Peyer's patch (tissue), 4 donors: ENCODE results near the gene ARHGEF3. TPM values are rescaled to one million over a fixed set of nuclear protein-coding genes. Genes with fewer than 3 reads are reported as not detected.

Experiments used
- DNase-seq, 3 donors: peaks; one replicate each; pipeline ENCODE4 v3.0.0-alpha.2; 2017 to 2019
- H3K27ac ChIP-seq, 4 donors: fragments of 200-600 bp; sonication (generic); one replicate each; pipeline ENCODE4 v1.5.1; 2016 to 2019
- H3K27me3 ChIP-seq, 2 donors: fragments of 200-600 bp; sonication (generic); one replicate each; pipeline ENCODE4 v1.5.1; 2019
- H3K36me3 ChIP-seq, 3 donors: fragments of 200-600 bp; sonication (generic); one replicate each; pipeline ENCODE4 v1.5.1; 2016 to 2019
- H3K4me1 ChIP-seq, 4 donors: fragments of 200-600 bp; sonication (generic); one replicate each; pipeline ENCODE4 v1.5.1; 2016 to 2019
- H3K4me3 ChIP-seq, 4 donors: fragments of 200-600 bp; sonication (generic); 1 replicate in 3 of 4; 2 replicates in 1 of 4; pipeline ENCODE4 v1.5.1; 2016 to 2019; ENCODE audit warnings: mild to moderate bottlenecking in 1 of 4
- H3K9me3 ChIP-seq, 4 donors: fragments of 200-600 bp; sonication (generic); one replicate each; pipeline ENCODE4 v1.5.1; 2016 to 2019; ENCODE audit warnings: mild to moderate bottlenecking in 1 of 4
- POLR2A ChIP-seq, 2 donors: fragments of 450-650 bp; IDR thresholded peaks; one replicate each; pipeline ENCODE4 v1.5.1; 2017; ENCODE audit warnings: antibody characterized with exemption in 2 of 2, mild to moderate bottlenecking in 2 of 2, moderate library complexity in 2 of 2
- total RNA-seq, 4 donors: library from RNA; depleted of rRNA; stranded (reverse); fragments of >200 nt; gene quantifications; one replicate each; pipeline ENCODE4 v1.1.0, GENCODE V29; 2016
- TF ChIP-seq, protein P1 (sequence below), 6 experiments: fragments of 450-650 bp in 4 of 6; fragments of 200-600 bp in 2 of 6; sonication (generic) in 1 of 6; IDR thresholded peaks; one replicate each; pipeline ENCODE4 v1.5.1; 2017 to 2019; ENCODE audit warnings: antibody characterized with exemption in 6 of 6, mild to moderate bottlenecking in 3 of 6, moderate library complexity in 1 of 6

Gene ARHGEF3
- total RNA-seq, 4 donors from 2014 or later: 4.5 to 40.4 (median 6.2) TPM

DNA sequence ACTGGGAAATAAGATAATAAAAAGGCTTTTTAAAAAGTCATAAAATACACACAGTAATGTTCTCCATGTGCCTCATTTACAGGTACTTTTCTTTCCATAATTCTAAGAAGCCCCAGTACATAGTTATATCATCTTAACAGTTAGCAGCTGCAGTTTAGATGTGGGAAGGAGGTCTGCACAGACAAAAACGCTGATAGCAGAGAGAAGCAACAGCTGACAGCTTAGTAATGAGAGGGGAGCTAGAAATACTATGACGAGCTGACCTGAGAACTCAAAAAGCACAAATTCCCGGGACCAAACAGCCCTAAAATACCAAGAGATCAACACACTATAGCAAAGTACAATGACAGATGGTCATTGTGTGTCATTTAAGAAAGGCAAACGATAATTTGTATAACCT is 36.7 kb upstream of the ARHGEF3 start:
- Histone ChIP-seq H3K27ac (no peak overlapping the region), H3K4me1 (no peaks in the 10 kb centered on the region), H3K27me3 (no peaks in the 10 kb centered on the region), H3K4me3 (no peak overlapping the region), H3K9me3 (no peaks in the 10 kb centered on the region), H3K36me3 (no peaks in the 10 kb centered on the region)
- DNase-seq: no peak
- no peak for TF ChIP-seq POLR2A (IDR thresholded peaks at IDR 0.05)
- TF ChIP-seq, protein P1, sequence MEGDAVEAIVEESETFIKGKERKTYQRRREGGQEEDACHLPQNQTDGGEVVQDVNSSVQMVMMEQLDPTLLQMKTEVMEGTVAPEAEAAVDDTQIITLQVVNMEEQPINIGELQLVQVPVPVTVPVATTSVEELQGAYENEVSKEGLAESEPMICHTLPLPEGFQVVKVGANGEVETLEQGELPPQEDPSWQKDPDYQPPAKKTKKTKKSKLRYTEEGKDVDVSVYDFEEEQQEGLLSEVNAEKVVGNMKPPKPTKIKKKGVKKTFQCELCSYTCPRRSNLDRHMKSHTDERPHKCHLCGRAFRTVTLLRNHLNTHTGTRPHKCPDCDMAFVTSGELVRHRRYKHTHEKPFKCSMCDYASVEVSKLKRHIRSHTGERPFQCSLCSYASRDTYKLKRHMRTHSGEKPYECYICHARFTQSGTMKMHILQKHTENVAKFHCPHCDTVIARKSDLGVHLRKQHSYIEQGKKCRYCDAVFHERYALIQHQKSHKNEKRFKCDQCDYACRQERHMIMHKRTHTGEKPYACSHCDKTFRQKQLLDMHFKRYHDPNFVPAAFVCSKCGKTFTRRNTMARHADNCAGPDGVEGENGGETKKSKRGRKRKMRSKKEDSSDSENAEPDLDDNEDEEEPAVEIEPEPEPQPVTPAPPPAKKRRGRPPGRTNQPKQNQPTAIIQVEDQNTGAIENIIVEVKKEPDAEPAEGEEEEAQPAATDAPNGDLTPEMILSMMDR (IDR thresholded peaks at IDR 0.05): no peak

DNA sequence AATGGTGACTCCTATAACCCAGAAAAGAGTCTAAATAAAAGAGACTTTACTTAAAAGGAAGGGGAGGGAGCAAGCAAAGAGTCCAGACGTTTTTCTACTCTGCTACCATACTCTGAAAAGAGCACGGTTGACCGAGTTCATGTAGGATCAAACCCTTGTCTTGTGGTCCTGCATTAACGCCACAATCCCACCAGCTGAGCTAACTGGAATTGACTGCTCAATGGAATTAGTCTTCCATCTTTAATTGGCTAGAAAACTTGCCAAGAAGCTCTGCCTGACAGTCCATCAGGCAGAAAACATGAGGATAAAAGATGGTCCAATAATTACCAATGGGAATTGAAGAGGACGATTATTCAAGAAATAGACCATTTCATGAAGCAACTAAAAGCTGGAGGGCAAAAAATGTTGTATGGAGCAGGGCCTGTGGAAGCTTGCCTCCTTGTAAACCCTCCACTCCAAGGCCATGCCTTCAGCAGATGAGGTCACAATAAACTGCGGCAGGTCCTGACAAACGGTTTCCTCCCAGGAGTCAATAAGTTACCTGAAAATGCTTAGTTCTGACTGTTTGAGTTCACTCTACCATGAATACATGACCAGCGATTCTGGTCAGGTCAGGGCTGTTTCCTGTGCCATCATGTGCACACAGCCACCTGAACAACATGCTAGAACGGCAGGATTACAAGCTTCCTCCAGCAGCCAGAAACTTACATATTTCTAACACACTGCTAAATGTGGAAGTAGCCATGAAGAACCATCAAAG is 35.6 kb upstream of the ARHGEF3 start:
- H3K27me3 ChIP-seq: no peaks in the 10 kb centered on the region
- no peak overlapping the region for H3K27ac ChIP-seq
- H3K4me1 ChIP-seq: no peaks in the 10 kb centered on the region
- H3K36me3 ChIP-seq: no peaks in the 10 kb centered on the region
- H3K9me3 ChIP-seq: no peaks in the 10 kb centered on the region
- no peak overlapping the region for H3K4me3 ChIP-seq
- TF ChIP-seq, protein P1 (IDR thresholded peaks at IDR 0.05): no peak
- TF ChIP-seq POLR2A (IDR thresholded peaks at IDR 0.05): no peak
- DNase-seq: no peak

DNA sequence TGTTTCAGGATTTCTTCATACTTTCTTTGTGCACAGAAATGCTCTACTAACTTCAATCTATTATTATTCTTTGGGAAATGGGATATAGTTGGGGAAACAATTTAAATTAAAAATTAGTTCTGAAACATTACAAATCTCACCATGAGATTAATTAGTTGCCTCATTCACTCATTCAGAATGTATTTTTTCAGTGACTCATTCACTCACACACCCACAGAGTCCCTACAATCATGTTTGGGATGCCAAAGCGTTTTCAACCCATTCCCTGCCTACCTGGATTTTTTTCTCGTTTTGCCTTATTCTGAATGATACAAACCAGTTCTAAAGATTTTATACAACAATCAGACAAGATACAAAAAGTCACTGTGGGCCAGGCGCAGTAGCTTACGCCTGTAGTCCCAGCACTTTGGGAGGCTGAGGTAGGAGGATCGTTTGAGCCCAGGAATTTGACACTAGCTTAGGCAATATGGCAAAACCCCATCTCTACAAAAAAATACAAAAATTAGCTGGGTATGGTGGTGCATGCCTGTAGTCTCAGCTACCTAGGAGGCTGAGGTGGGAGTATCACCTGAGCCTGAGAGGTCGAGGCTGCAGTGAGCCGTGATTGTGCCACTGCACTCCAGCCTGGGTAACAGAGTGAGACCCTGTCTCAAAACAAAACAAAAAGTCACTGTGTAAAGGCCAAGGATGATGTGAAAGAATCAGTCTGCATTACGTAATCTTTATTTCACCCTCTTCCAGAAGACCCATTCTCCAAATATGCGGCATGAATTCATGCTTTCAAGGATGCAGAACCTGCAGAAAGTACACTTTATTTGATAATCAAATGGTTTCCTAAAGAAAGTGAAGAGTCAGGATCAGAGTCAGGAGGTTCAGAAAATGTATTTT is 34.8 kb upstream of the ARHGEF3 start:
- no peak overlapping the region for H3K27ac ChIP-seq
- no peaks in the 10 kb centered on the region for H3K9me3 ChIP-seq
- no peaks in the 10 kb centered on the region for H3K4me1 ChIP-seq
- no peaks in the 10 kb centered on the region for H3K36me3 ChIP-seq
- no peak for TF ChIP-seq POLR2A (IDR thresholded peaks at IDR 0.05)
- TF ChIP-seq, protein P1 (IDR thresholded peaks at IDR 0.05): no peak
- H3K27me3 ChIP-seq: no peaks in the 10 kb centered on the region
- H3K4me3 ChIP-seq: no peak overlapping the region
- DNase-seq: no peak

DNA sequence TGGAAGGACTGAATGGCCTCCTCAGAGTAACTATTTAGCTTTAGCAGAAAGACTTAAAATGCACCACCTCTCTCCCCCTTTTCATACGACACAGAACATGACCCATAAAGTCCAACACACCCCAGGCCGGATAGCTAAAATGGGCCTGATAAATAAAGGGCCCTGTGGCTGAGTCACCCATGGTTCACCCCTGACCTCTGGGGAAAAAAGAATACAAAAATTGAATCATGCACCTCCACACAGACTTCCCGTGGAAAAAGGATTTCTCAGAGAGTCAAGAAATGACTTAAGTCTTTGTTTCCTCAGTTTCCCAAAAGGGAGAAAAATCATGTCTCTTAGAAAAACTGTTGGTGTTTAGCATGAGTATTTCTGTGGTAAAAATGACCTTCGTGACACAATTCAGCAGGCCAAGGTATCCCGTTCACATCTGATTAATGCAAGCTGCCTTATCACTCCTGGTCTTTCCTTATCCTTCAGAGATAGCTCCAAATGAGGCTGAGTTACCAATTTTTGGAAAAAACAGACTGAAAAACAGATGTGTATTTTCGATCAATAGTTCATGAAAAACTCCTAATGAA is 34.0 kb upstream of the ARHGEF3 start:
- no peak overlapping the region for H3K27ac ChIP-seq
- TF ChIP-seq POLR2A (IDR thresholded peaks at IDR 0.05): no peak
- TF ChIP-seq, protein P1 (IDR thresholded peaks at IDR 0.05): no peak
- no peak for DNase-seq
- no peaks in the 10 kb centered on the region for H3K27me3 ChIP-seq
- H3K4me1 ChIP-seq: no peaks in the 10 kb centered on the region
- H3K36me3 ChIP-seq: no peaks in the 10 kb centered on the region
- H3K9me3 ChIP-seq: no peaks in the 10 kb centered on the region
- H3K4me3 ChIP-seq: no peak overlapping the region

DNA sequence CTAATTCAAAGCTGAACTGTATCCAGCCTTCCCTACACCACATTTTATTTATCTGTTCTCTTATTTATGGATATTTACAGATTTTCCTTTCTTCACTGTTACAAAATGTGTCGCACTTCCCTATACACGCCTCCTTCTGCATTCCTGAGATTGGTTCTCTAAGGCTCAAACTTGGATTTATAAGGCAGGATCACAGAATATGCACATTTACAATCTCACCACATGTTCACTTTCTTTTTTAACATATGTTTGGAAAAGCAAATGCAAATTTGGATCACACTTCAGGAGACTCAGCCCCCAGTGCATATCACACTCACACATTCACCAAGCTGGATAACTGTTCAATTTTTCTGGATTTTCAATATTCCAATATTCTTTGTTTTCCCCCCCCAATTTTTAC is 31.8 kb upstream of the ARHGEF3 start:
- no peaks in the 10 kb centered on the region for H3K36me3 ChIP-seq
- H3K4me3 ChIP-seq: no peak overlapping the region
- H3K9me3 ChIP-seq: no peaks in the 10 kb centered on the region
- no peaks in the 10 kb centered on the region for H3K4me1 ChIP-seq
- TF ChIP-seq, protein P1 (IDR thresholded peaks at IDR 0.05): no peak
- no peak overlapping the region for H3K27ac ChIP-seq
- no peak for DNase-seq
- H3K27me3 ChIP-seq: no peaks in the 10 kb centered on the region
